Thyroid gland (tissue), 4 donors: Measurements from ENCODE around the gene DISC1.

Experiments used
- POLR2A ChIP-seq, 2 donors: fragments of 450-650 bp; IDR thresholded peaks; one replicate each; pipeline ENCODE4 v1.6.1; 2017; ENCODE audit warnings: antibody characterized with exemption in 2 of 2, mild to moderate bottlenecking in 2 of 2, moderate library complexity in 1 of 2
- TF ChIP-seq, protein P1 (sequence below), 6 experiments: fragments of 200-600 bp in 3 of 6; fragments of 450-650 bp in 3 of 6; sonication (generic) in 3 of 6; IDR thresholded peaks; one replicate each; pipeline ENCODE4 v1.5.1; 2016 to 2019; ENCODE audit warnings: antibody characterized with exemption in 6 of 6, mild to moderate bottlenecking in 2 of 6, inconsistent platforms in 1 of 6, moderate library complexity in 1 of 6

DNA sequence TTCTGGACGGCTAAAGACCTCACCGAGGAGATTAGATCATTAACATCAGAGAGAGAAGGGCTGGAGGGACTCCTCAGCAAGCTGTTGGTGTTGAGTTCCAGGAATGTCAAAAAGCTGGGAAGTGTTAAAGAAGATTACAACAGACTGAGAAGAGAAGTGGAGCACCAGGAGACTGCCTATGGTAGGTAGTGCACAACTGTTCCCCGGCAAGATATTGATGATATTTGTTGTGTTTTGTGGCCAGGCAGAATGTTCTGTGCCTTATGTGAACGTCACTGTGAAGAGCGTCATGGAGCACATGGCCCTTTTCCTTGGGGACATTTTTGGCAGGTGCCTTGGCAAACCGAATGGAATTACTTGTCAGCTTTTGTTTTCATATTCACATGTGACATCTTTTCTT lies 191.7 kb downstream of the DISC1 start:
- TF ChIP-seq, protein P1, sequence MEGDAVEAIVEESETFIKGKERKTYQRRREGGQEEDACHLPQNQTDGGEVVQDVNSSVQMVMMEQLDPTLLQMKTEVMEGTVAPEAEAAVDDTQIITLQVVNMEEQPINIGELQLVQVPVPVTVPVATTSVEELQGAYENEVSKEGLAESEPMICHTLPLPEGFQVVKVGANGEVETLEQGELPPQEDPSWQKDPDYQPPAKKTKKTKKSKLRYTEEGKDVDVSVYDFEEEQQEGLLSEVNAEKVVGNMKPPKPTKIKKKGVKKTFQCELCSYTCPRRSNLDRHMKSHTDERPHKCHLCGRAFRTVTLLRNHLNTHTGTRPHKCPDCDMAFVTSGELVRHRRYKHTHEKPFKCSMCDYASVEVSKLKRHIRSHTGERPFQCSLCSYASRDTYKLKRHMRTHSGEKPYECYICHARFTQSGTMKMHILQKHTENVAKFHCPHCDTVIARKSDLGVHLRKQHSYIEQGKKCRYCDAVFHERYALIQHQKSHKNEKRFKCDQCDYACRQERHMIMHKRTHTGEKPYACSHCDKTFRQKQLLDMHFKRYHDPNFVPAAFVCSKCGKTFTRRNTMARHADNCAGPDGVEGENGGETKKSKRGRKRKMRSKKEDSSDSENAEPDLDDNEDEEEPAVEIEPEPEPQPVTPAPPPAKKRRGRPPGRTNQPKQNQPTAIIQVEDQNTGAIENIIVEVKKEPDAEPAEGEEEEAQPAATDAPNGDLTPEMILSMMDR (IDR thresholded peaks at IDR 0.05), result no peak
- no peak for TF ChIP-seq POLR2A (IDR thresholded peaks at IDR 0.05)
